KMS-11 (cell line): Measurements from ENCODE around the gene FHOD3.

ENCODE experiments used
- H2AFZ ChIP-seq: fragments of 200-600 bp; sonication (generic); 2 replicates; pipeline ENCODE4 v1.6.1; 2016; ENCODE audit warnings: antibody characterized with exemption, mixed run types, low read depth
- H3K27ac ChIP-seq: fragments of 200-600 bp; sonication (generic); 2 replicates; pipeline ENCODE4 v1.6.1; 2016; ENCODE audit warnings: mild to moderate bottlenecking, mixed run types
- H3K27me3 ChIP-seq: fragments of 200-600 bp; sonication (generic); 2 replicates; pipeline ENCODE4 v1.6.1; 2017; ENCODE audit warnings: mild to moderate bottlenecking, low read depth, mixed run types, moderate library complexity; ENCODE audit not compliant: insufficient read depth
- H3K36me3 ChIP-seq: fragments of 200-600 bp; sonication (generic); 2 replicates; pipeline ENCODE4 v1.6.1; 2017; ENCODE audit warnings: mild to moderate bottlenecking, mixed run types; ENCODE audit not compliant: insufficient read depth
- H3K4me1 ChIP-seq: fragments of 200-600 bp; sonication (generic); 2 replicates; pipeline ENCODE4 v1.6.1; 2016; ENCODE audit warnings: mild to moderate bottlenecking, low read depth, mixed run types; ENCODE audit not compliant: poor library complexity, severe bottlenecking
- H3K4me2 ChIP-seq: fragments of 200-600 bp; sonication (generic); 2 replicates; pipeline ENCODE4 v1.7.0; 2016; ENCODE audit warnings: mild to moderate bottlenecking, mixed run types
- H3K4me3 ChIP-seq: fragments of 200-600 bp; sonication (generic); IDR thresholded peaks from 2 replicates; pipeline ENCODE4 v1.6.1; 2017; ENCODE audit warnings: low read depth, low read length, mixed read lengths; ENCODE audit not compliant: insufficient read depth
- H3K79me2 ChIP-seq: fragments of 200-600 bp; sonication (generic); 2 replicates; pipeline ENCODE4 v1.6.1; 2016; ENCODE audit warnings: low read depth, mixed run types; ENCODE audit not compliant: insufficient read depth
- H3K9ac ChIP-seq: fragments of 200-600 bp; sonication (generic); 2 replicates; pipeline ENCODE4 v1.6.1; 2016; ENCODE audit warnings: mild to moderate bottlenecking, mixed run types
- H4K20me1 ChIP-seq: fragments of 200-600 bp; sonication (generic); 2 replicates; pipeline ENCODE4 v1.6.1; 2016; ENCODE audit warnings: mild to moderate bottlenecking, mixed run types; ENCODE audit not compliant: insufficient read depth
- CTCF ChIP-seq: fragments of 200-600 bp; sonication (generic); conservative IDR thresholded peaks from 2 replicates; pipeline ENCODE4 v1.6.1; 2017; ENCODE audit warnings: low read depth, mild to moderate bottlenecking, antibody characterized with exemption, low read length, moderate library complexity, mixed read lengths

Gene FHOD3

DNA sequence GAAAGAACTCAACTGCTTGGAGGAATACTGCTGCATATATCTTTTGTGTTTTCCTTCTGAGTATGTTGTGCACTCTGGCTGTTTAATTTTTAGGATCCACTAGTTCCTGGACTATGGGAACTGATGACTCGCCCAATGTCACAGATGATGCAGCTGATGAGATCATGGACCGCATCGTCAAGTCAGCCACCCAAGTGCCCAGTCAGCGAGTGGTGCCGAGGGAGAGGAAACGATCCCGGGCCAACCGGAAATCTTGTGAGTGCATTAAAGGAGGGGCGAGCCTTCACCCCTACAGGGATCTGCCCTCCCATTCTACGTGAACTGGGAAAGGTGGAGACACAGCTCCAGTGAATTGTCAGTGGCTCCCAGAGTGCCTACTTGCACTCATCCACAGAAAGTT is 471.7 kb downstream of the FHOD3 start:
- Histone ChIP-seq H3K9ac (no peak overlapping the region), H3K27me3 (no peaks in the 10 kb centered on the region), H3K79me2 (no peaks in the 10 kb centered on the region), H3K4me1 (no peaks in the 10 kb centered on the region), H2AFZ (no peak overlapping the region), H4K20me1 (no peaks in the 10 kb centered on the region), H3K4me3 (no peak overlapping the region), H3K27ac (no peak overlapping the region), H3K36me3 (no peaks in the 10 kb centered on the region), H3K4me2 (no peak overlapping the region)
- no peak for TF ChIP-seq CTCF

GRCh38 chr18:36769611-36770314 is 472.2 kb downstream of the FHOD3 start:
- Histone ChIP-seq H3K27ac (no peak overlapping the region), H3K27me3 (no peaks in the 10 kb centered on the region), H3K4me1 (no peaks in the 10 kb centered on the region), H2AFZ (no peak overlapping the region), H4K20me1 (no peaks in the 10 kb centered on the region), H3K4me2 (no peak overlapping the region), H3K4me3 (no peak overlapping the region), H3K9ac (no peak overlapping the region), H3K36me3 (no peaks in the 10 kb centered on the region), H3K79me2 (no peaks in the 10 kb centered on the region)
- TF ChIP-seq CTCF = peak; percentile 63

DNA sequence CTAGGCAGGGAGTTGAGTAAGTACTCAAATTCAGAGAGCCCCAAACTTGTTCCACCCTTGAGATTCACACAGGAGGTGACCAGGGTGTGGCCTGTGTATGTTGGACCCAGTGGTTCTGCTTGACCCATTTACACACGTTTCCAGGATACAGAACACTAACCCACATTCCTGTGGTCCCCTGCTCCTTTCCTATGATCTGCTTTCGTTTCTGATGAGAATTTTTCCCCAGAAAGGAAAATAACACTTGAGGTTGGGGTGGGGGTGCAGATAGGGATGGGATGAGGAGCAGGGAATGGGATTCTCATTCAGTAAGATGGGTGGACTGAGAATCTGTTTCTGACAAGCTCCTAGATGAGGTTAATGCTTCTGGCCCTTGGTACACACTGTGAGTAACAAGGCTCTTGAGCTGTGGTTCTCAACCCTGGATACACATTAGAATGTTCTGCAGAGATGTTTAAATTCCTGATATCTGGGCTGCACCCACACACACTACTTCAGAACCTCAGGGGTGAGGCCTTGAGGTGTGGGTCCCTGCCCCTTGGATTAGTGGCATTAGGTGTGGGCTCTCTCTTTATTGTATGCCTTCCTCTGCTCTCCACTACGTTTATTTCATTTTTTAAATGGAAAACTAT is 472.9 kb downstream of the FHOD3 start:
- no peak overlapping the region for H3K4me2 ChIP-seq
- no peak overlapping the region for H3K9ac ChIP-seq
- TF ChIP-seq CTCF = no peak
- no peaks in the 10 kb centered on the region for H3K4me1 ChIP-seq
- no peaks in the 10 kb centered on the region for H3K36me3 ChIP-seq
- no peaks in the 10 kb centered on the region for H3K79me2 ChIP-seq
- H3K27me3 ChIP-seq = no peaks in the 10 kb centered on the region
- no peak overlapping the region for H3K4me3 ChIP-seq
- no peaks in the 10 kb centered on the region for H4K20me1 ChIP-seq
- no peak overlapping the region for H3K27ac ChIP-seq
- no peak overlapping the region for H2AFZ ChIP-seq

DNA sequence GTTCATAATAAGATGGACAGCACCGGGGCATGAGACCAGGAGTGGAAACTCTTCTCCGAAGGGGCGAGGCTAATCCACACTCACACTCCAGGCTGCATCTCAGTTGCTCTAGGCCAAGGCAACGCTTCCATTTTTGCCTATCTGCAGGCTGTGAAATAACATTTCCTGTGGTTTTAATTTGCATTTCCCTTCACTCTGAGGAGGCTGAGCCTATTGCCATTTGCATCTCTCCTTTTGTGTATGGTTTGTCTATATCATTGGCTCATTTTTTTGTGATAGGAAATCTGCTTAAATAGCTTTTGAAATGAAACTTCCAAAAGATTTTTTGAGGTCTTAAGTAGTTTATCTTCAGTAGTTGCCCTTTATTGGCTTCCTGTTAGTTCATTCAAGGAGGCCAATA is 473.7 kb downstream of the FHOD3 start:
- Histone ChIP-seq H4K20me1 (no peaks in the 10 kb centered on the region), H2AFZ (no peak overlapping the region), H3K4me1 (no peaks in the 10 kb centered on the region), H3K27ac (no peak overlapping the region), H3K79me2 (no peaks in the 10 kb centered on the region), H3K36me3 (no peaks in the 10 kb centered on the region), H3K27me3 (no peaks in the 10 kb centered on the region), H3K4me2 (no peak overlapping the region), H3K4me3 (no peak overlapping the region), H3K9ac (no peak overlapping the region)
- TF ChIP-seq CTCF = no peak
